D341Med (cell line): ENCODE data around the gene MTM1.
A peak's percentile ranks its signal among the peaks of the same experiment; 100 is the strongest.

Experiments used
- DNase-seq: peaks from one replicate; pipeline ENCODE4 v3.0.0; 2012; ENCODE audit warnings: low spot score

Gene MTM1

DNA sequence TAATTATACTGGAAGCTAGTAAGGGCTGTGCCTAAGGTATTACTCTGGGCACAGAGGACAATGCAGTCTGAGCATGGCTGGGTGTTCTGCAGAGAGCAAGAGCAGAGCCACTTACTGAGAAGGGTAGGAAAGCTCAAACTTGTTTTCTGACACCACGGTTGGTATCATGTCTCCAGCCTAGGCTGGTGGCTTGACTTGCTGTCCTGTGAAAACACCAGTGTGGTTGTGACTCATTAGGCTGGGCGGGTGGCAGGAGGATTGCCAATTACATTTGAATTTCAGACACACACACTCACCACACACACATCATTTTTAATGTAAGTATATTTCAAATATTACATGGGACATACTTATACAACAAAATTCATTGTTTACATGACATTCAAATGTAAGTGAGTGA lies 19.7 kb upstream of the MTM1 start:
- DNase-seq = no peak

DNA sequence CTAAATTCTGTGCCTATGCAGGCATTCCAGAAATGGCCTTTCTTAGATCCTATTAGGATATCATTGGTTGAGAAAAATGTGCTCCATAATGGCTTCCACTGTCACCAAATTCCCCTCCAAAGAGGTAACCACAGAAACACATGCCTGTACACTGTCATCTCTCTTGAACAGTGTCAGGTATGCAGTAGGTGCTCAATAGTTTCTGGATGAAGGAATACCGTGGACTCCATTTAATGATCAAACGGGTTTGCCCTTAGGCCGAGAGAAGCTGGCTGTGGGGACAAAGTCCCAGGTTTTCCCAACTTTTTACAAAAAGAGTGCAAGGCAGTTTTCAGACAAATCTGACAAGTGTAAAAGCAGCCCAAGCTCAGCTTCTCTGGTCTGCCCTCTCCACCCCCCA lies 16.5 kb upstream of the MTM1 start:
- no peak for DNase-seq

DNA sequence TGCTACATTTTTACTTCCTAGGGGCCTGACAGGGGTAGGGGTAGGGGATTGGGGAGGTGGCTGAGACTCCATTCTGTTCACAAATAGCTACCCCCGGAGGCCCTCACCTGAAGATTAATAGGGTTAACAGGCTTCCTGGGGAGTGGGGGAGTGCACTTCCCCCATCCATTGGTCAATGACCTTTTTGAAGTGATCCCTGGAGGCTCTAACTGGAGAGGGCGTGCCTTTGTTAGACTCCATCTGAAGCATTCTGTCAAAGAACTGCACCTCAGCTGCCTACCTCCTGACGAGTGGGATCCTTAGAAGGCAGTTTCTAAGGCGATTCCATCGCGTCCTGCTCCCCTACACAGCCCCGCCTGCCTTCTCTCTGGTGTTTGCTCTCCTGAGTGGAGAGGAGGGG lies 10.0 kb upstream of the MTM1 start:
- DNase-seq = no peak

DNA sequence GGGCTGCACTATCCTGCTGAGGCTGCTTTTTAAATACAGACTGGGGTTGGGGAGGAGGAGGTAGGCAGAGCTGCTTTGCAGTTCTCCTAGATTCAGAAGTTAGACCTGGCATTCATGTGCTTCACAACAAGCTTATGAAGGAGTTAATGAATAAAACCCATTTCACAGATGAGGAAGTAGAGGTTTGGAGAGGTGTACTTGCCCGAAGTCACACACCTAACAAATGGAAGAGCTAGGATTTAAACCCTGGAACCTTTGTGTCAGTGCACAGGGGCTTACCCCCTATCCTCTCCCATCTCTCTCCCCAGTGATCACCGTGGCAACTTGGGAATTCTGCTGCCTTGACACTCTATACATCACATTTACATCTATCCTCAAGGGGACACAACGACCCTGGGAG lies 3.6 kb upstream of the MTM1 start:
- DNase-seq = no peak

DNA sequence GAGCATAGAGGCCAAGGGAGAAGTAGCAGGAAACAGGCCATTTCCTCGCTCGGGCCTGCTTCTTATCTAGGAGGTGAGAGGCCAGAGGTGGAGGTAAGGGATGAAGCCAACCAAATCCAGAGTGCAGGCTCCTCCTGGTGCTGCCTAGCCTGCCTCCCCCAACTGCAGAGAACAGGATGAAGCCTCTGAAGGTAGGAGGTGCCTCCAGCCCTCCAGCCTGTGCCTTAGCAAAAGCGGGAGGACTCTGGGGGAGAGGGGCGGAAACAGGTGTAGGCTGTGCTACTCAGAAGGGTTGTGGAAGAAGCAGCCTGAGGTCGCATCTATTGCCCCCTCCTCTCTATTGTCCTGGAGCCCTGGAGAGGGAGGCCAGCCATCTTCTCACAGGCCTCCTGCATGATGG lies 2.9 kb upstream of the MTM1 start:
- no peak for DNase-seq

DNA sequence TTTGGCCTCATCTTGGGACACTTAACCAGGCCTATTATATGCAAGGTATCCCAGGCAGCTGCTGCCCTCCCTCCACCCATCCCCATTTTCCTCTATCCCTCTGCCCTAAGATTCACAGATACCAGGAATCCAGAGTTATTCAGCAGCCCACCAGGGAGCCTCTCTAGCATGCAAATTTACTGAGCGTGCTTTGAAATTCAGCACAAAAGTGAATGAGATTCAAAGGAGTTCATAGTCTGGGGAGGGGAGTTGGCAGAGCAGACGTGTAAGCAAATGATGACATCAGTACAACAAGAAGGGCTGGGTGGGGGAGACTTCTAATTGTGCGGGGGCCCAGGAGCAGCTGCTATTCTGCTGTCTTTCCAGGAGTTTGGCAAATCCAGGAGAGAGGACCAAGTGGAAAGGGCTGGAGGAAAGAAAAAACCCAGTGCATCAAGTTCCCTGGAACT lies 1.7 kb upstream of the MTM1 start:
- DNase-seq = no peak

DNA sequence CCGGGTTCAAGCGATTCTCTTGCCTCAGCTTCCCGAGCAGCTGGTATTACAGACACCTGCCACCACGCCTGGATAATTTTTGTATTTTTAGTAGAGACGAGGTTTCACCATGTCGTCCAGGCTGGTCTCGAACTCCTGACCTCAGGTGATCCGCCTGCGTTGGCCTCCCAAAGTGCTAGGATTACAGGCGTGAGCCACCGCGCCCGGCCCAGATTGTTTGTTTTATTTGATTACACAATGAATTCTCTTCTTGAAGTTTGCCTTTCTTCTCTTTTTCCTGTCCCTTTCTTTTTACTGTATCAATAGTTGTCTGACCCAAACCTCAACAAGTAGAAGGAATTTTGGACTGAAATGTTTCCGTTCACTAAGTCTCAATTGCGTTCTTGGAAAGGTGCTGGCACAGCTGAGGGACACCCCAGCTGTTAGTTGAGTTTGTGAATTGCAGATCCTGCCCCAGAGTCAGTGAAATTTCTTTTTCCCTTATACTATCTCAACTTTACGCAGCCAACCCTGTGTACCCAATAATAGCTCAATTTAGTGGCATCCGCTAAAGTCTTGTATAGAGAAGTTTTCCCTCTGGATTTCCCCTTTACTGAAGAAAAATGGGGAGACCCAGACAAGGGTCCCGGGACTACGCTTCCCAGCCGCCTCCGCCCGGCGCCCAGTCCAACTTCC lies 639 bp upstream of the MTM1 start:
- no peak for DNase-seq

DNA sequence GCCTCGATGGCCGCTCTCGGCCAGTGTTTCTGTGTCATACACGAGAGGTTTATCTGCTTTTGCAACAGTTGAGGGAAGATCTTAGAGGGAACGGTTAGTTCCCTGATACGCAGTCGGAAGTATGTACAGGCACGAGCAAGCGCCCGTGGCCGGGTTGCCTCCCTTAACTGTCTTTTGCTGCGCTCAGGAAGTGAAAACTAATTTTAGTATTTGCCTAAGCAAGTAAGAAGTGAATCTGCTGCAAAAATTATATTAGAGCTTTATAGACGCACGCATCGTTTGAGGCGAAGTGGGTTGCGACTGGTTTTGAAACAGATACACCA lies 695 bp downstream of the MTM1 start:
- no peak for DNase-seq

DNA sequence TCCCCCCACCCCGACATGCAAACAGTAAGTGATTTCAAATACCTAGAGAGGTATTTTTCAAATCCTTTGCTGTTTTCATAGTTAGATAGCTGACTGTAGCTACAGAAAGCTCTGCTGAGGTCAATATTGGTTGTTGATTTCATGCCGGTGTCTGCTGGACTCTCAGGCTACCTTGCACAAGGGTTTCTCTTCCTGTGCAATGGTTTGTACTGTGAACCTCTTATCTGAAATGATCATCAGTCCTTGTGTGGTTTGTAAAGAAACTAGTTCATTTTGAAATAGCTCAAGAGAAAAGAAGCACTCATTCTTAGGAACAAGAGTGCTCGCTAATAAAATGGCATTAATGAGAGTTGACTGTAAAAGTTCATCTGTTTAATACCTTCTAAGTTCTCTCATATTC lies 2.1 kb downstream of the MTM1 start:
- no peak for DNase-seq

DNA sequence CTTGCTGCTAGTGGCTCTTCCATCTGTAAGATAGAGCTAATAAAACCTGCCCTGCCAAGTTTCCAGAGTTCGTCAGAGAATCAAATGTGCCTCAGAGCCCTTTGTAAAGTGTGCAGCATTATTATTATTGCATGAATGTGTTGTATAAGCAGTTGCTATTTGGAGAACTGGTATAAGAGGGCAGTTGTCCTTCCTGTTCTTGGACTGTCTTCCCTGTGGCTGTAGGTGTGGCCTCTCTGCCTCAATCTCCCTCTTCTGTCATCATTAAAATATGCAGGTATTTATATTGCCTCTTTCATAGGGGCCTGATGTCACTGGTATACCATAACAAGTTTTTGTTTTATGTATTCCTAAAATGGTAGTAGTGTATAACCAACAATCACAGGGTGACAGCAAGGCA lies 3.8 kb downstream of the MTM1 start:
- no peak for DNase-seq

DNA sequence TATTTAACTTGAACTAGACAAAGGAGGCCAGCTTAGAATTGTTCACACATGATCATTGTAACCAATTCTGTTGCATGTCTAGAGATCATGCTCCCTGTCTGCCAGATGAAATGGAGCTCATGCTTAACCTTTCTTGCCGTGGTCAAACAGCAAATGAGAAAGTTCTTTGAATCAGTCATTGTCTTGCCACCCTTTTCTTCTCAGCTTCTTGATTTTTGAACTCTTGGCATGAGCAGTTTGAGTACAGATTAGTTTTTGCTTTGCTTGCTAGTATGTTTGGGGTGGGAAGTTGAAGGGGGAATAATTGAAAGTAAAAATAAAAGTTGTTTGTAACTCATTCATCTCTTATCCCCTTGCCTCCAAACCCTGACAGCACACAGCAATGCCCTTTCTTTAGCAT lies 4.7 kb downstream of the MTM1 start:
- DNase-seq = no peak

DNA sequence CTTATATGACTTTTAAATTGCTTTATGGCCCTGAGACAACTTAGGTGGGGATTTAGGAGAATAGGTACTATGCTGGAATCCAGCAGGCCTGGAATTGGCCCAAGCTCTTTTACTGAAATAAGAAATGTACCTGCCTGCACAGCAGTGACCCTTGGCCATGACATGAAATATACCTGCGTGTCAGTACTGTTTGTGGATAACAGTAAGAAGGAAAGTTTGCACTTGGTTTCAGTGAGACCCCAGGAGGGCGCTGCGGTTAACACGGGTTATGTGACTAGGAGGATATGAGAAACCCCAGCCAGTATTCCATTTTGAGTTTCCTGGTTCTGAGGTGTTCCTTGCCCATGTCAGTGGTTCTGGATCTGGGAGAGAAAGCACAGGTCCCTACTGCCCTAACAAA lies 5.3 kb downstream of the MTM1 start:
- no peak for DNase-seq

DNA sequence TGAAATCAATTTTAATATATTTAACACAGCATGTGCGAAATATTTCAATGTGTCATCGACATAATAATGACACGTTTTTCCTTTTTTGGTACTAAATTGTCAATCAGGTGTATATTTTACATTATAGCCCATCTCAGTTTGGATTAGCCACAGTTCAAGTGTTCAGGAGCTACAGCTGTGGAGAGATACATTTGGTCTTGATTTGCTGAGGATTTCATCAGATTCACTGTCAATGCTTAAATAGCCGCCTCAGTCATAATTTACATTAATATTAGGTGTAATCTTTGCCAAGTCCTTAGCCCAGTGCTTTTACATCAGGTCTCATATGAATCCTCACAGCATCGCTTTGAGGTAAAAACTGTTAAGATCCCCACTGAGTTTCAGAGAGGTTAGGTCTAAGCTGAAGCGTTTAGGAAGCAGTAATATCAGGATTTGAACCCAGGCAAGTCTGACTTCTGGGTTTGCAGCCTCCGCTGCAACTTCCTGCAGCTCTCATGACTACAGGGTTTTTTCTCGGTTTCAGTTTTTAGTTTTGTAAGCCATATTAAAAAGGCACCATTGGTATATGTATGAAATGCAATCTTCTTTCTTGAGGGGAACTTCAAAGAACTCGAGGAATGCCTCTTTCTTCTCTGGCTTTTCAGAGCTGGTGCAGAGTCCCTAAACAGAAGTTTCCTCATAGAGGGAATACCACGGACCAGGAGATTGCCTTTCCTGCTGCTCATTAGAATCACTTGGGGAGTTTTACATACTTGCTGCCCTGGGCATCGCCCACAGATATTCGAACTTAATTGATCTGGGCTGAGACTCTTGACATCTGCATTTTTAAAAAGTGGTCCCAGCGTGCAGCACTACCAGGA lies 6.4 kb downstream of the MTM1 start:
- no peak for DNase-seq

DNA sequence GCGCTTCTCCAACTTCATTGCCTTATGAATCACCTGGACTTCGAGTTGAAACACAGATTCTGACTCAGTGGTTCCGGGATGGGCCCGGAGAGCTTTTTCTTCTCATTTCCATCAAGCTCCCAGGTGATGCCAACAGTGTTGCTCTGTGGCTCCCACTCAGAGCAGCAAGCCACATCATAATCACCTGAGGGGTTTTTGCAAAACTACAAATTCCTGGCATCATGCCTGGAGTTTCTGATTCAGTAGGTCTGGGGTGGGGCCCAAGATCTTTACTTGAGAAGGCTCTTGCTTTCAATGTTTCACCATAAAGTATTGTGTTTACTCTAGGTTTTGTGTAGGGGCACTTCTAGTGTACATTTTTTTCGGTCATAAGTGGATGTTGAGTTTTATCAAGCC lies 7.0 kb downstream of the MTM1 start:
- no peak for DNase-seq

DNA sequence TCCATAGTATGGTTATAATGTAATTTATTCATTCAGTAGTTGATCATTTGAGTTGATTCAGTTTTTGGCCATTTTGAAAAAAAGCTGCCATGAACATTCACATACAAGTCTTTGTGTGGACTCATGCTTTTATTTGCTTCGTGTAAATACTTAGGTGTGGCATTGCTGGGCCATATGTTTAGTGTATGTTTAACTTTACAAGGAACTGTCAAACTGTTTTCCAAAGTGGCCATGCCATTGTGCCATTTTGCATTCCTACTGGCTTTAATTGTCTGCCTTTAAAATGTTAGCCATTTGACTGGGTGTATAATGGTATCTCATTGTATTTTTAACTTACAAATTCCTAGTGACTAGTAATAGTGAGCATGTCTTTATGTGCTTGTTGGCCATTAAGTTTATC lies 8.8 kb downstream of the MTM1 start:
- DNase-seq = no peak

DNA sequence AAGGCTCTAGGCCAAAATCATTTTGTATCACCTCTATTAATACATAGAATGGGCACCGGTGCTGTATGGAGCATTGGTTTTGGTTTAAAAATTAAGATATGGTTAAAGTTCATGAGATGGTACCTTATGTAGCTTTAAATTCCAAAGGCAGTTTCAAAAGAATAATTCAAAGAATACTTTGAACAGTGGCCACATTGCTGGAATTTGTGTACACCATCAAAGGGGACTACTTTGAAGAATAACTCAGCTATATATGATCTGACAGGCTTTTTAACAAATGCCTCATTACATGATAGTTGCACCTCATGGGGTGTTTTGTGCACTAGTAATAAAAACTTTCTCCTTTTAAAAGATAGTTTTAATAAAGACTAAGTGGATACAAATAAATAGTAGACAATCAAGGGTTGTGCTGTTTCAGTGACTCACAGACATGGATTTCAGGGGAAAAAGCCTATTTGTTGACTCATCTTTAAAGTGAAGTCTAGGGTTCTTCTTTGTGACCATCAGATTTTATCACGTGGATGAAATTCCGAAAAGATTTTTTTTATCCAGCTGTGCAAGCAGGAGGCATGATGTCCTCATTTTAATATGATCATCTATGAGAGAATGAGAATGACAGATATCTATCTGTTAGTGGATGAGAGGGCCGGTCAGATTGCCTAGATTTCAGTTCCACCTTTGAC lies 12.8 kb downstream of the MTM1 start:
- DNase-seq = no peak

DNA sequence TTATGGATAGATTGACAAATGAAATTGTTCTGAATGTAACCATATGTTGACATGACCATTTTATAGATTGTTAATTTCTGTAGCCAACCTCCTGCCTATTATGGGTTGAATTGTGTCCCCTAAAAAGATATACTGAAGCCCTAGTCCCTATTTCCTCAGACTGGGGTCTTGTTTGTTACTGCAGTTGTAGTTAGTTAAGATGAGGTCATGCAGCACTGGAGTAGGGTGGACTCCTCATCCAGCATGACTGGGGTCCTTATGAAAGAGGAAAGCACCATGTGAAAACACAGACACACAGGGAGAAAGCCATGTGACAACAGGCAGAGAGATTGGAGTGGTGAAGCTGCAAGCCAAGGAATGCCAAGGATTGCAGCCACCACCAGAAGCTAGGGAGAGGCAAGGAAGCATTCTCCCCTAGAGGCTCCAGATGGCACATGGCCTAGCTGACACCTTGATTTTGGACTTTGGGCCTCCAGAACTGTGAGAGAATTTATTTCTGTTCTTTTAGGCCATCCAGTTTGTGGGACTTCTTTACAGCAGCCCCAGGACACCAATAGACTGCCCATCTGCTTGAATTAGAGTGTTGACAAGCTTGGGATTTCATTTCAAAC lies 14.0 kb downstream of the MTM1 start:
- no peak for DNase-seq

DNA sequence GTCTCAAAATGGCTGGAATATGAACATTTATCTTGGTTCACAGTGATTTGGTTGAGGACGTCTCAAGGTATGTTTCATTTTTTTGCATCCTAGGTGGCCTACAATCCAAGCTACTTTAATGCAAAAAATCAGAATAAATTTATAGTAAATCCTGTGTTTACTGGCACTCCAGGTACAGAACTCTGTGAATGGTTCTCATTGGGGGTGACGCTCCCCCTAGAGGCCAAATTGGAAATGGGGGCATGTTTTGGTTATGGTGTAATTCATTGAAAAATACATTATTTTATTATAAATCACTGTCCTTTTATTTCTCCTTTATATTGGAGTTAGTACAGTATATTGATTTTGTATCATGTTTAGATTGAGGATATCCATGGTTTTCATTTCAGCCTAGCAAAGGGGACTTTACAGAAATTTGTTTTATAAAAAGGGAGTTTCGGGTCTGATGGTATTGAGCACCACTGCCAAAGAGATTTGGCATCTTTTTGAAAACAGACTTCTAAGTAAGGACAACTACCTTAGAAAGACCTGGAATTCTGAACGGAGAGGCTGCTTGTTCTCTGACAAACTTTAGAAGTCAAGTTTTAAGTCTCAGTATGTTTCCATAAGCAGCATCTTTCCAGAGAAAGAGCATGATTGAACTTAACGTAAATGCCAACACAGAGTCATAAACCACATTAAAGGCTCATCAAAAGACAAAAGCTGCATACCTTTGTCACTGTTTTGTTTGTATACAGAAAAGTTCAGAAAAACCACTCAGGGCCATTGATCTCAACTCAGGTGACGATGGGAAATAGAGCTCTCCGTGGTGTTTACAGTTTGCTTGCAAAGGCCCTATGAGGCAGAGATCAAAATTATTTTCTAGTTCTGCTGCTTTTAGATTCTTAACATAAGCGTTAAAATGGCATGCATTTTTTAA lies 19.4 kb downstream of the MTM1 start:
- DNase-seq = peak; percentile 43

DNA sequence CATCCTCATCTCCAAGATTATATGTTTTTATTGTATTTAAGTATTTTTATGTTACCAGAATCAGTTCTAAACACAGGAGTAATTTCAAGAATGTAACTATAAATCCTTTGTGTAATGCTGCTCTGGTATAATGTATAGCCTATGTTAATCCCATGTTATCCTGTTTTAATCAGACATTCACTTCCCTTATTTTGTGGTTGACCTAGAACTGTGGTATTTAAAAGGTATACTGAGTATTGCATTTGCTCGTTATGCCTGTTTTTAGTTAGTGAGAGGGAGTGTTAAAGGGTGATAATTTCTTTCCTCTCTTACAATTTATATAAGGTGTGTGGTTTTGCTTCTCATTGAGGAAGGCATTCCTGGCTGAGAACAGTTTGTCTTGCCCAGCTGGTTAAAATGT lies 26.2 kb downstream of the MTM1 start:
- no peak for DNase-seq

DNA sequence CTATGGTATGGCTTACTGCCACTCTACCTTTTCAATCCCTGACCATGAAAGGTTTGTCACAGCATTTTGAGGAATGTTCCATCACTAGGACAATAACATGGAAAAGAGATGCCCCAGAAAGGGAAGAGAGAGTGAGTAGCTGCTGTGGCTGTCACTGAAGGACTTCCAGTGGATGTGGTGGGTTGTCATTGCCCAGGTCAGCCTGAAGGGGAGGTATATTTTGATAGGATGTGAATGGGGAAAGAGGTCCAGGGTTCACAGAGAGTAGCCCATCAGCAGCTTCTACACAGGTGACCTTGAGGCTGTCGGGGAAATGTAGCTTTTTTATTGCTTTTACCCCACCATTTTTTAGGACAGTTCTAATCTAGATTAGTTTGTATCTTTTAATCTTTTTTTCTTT lies 30.8 kb downstream of the MTM1 start:
- DNase-seq = no peak

DNA sequence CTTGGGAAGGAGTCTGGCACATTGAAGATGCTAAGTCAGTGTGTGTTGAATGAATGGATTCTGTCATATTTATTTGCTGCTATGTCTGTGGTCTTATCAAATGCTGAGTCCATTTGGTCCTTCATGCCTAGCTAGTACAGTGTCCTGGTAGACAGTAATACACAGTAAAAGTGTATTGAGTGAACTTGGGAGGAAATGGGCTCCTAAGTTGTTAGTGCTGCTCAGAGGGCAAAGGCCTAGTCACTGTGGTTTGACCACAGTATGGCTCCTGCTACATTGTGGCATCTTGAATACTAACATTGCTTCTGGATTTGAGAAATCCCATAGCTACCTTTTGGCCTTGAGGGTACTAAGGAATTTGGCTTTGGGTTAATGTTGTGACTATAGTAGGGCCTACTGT lies 33.9 kb downstream of the MTM1 start:
- DNase-seq = no peak

DNA sequence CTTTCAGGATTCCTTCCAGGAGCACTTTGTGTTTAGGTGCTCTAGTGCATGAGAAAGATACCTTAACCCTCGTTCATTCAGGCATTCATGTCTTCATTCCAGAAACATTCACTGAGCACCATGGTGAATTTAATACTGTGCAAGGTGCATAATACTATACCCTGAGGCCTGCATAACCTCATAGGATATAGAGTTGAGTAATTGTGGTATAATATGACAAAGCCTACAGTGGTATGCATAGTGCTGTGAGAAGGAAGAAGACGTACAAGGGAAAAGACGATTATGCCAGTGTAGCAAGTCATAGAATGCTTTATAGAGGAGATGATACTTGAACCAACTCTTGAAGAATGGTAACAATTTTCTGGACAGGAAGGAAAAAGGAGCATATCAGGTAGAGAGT lies 34.3 kb downstream of the MTM1 start:
- no peak for DNase-seq
